HepG2 (cell line): ENCODE measurements around the gene ZNF771. TPM values are rescaled to one million over a fixed set of nuclear protein-coding genes. Genes with fewer than 3 reads are reported as not detected.

ENCODE experiments used
- AGO2 ChIP-seq: fragments of 200-400 bp; formaldehyde crosslinking; optimal IDR thresholded peaks from 2 replicates; pipeline ENCODE3; 2017; ENCODE audit warnings: mild to moderate bottlenecking, low read depth, low read length, moderate library complexity
- ARNT2 ChIP-seq: sonication (generic); formaldehyde crosslinking; IDR thresholded peaks from 2 replicates; pipeline ENCODE4 v1.8.0; 2022; ENCODE audit warnings: mild to moderate bottlenecking, low read depth, missing genetic modification reagents, moderate library complexity
- ATF1 ChIP-seq: IDR thresholded peaks from 2 replicates; pipeline ENCODE4 v1.6.1; 2016; ENCODE audit warnings: mild to moderate bottlenecking, control low read depth
- BORCS8-MEF2B ChIP-seq: sonication (generic); formaldehyde crosslinking; IDR thresholded peaks from 2 replicates; pipeline ENCODE4 v1.8.0; 2022; ENCODE audit warnings: mild to moderate bottlenecking, missing genetic modification reagents
- EP300 ChIP-seq, 3 experiments: sonication (generic) in 1 of 3; formaldehyde crosslinking in 1 of 3; IDR thresholded peaks; 2 replicates each; pipeline versions ENCODE4 v1.5.1 to v1.6.1; 2011 to 2020; ENCODE audit warnings: low read depth in 2 of 3, low read length in 2 of 3, borderline replicate concordance in 1 of 3, improper control_type of control experiment in 1 of 3, mild to moderate bottlenecking in 1 of 3, missing genetic modification reagents in 1 of 3, moderate library complexity in 1 of 3
- FOXK1 ChIP-seq: sonication (generic); formaldehyde crosslinking; IDR thresholded peaks from 2 replicates; pipeline ENCODE4 v1.4.0; 2020; ENCODE audit warnings: low read depth, missing genetic modification reagents, borderline replicate concordance
- KAT2B ChIP-seq: fragments of 150-350 bp; IDR thresholded peaks from 2 replicates; pipeline ENCODE4 v1.6.1; 2014; ENCODE audit warnings: low read depth, low read length, borderline replicate concordance
- KDM1A ChIP-seq: IDR thresholded peaks from 2 replicates; pipeline ENCODE4 v1.6.1; 2016; ENCODE audit warnings: missing compliant biosample characterization
- MAFG ChIP-seq: sonication (generic); formaldehyde crosslinking; IDR thresholded peaks from 2 replicates; pipeline ENCODE4 v1.5.1; 2020; ENCODE audit warnings: mild to moderate bottlenecking, missing genetic modification reagents
- MAZ ChIP-seq, 2 experiments: sonication (generic) in 1 of 2; formaldehyde crosslinking in 1 of 2; IDR thresholded peaks; 2 replicates each; pipeline versions ENCODE4 v1.5.0 to v1.6.1; 2012 to 2020; ENCODE audit warnings: low read depth in 2 of 2, mild to moderate bottlenecking in 2 of 2, borderline replicate concordance in 1 of 2, improper control_type of control experiment in 1 of 2, low read length in 1 of 2, missing genetic modification reagents in 1 of 2, moderate library complexity in 1 of 2
- MTF2 ChIP-seq: sonication (generic); formaldehyde crosslinking; IDR thresholded peaks from 2 replicates; pipeline ENCODE4 v1.5.0; 2020; ENCODE audit warnings: missing genetic modification reagents, borderline replicate concordance
- MXI1 ChIP-seq: IDR thresholded peaks from 3 replicates; pipeline ENCODE4 v1.6.1; 2012; ENCODE audit warnings: low read depth, low read length, inconsistent platforms, borderline replicate concordance
- NFATC3 ChIP-seq: sonication (generic); formaldehyde crosslinking; IDR thresholded peaks from 2 replicates; pipeline ENCODE4 v1.5.1; 2020; ENCODE audit warnings: mild to moderate bottlenecking, missing genetic modification reagents
- SALL2 ChIP-seq: sonication (generic); formaldehyde crosslinking; IDR thresholded peaks from 2 replicates; pipeline ENCODE4 v1.8.1; 2023; ENCODE audit warnings: mild to moderate bottlenecking, missing genetic modification reagents, inconsistent platforms
- SMC3 ChIP-seq: IDR thresholded peaks from 2 replicates; pipeline ENCODE4 v1.6.1; 2011; ENCODE audit warnings: low read length, improper control_type of control experiment
- TOE1 ChIP-seq: sonication (generic); formaldehyde crosslinking; IDR thresholded peaks from 2 replicates; pipeline ENCODE4 v1.4.0; 2020; ENCODE audit warnings: mild to moderate bottlenecking, missing genetic modification reagents
- U2AF1 ChIP-seq: fragments of 200-400 bp; formaldehyde crosslinking; optimal IDR thresholded peaks from 2 replicates; pipeline ENCODE3; 2017; ENCODE audit warnings: mild to moderate bottlenecking, low read depth, low read length
- ZFP1 ChIP-seq: IDR thresholded peaks from 2 replicates; pipeline ENCODE4 v1.6.1; 2016
- polyA plus RNA-seq, 8 experiments: library from polyadenylated mRNA; depleted of rRNA in 3 of 8; stranded (reverse) in 7 of 8; unstranded in 1 of 8; fragments of >200 nt; fragmentation: Illumina TruSeq in 4 of 8; extraction: Trizol in 4 of 8; gene quantifications; 2 replicates each; pipeline versions ENCODE4 v1.2.1 to v1.2.3, GENCODE V29; 2011 to 2016; ENCODE audit warnings: low read depth in 4 of 8, missing spikeins in 1 of 8, mixed read lengths in 1 of 8; ENCODE audit not compliant: insufficient read depth in 1 of 8
- total RNA-seq, 5 experiments: library from RNA; depleted of rRNA; stranded (reverse); fragments of >200 nt; fragmentation: Illumina TruSeq; extraction: Trizol; gene quantifications; 2 replicates each; pipeline ENCODE4 v1.2.3, GENCODE V29; 2016; ENCODE audit warnings: low read depth in 1 of 5
- TF ChIP-seq, protein P1 (sequence below): sonication (generic); formaldehyde crosslinking; IDR thresholded peaks from 2 replicates; pipeline ENCODE4 v1.5.0; 2020; ENCODE audit warnings: mild to moderate bottlenecking, missing genetic modification reagents, borderline replicate concordance
- TF ChIP-seq, protein P2 (sequence below): sonication (generic); formaldehyde crosslinking; IDR thresholded peaks from 2 replicates; pipeline ENCODE4 v1.4.0; 2020; ENCODE audit warnings: missing genetic modification reagents

The ZNF771 gene
- total and polyA plus RNA-seq, 2 of the 13 experiments (the other 11 are each of a cell fraction or from before 2014, with no cell fraction given), result 5.0 to 11.8 TPM

DNA sequence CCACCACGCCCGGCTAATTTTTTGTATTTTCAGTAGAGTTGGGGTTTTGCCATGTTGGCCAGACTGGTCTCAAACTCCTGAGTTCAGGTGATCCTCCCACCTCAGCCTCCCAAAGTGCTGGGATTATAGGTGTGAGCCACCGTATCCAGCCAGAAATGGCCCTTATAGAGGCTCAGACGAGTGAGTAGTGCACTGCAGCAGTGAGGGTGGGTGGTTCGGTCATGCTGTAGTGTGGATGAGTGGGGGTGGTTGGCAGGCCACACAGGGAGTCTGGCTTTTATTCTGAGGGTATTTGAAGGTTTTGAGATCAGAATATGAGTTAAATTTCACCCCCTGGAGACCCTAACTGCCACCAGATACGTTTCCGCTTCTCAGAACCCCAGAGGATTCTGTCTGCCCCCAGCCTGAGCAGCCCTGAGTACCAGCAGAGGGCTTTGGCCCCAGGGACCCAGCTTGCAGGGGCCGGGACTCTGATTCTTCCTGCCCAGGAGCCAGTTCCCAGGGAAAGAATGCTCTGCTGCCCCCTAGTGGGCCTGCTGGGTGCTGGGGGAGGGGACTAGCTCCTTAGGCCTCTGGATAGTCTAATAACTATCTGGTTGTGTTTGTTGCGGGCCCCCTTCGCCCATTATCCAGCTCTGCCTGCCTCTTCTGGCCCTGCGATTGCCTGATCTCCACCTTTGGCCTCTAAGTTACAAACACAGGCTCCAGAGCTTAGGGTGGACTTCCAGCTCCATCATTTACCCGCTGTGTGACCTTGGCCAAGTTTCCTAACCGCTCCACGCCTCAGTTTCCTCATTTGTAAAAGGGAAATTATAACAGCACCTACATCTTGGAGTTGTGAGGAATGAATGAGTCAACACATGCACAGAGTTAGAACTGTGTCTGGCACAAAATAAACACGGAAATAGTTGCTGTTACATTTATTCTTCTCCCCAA lies 2.0 kb downstream of the ZNF771 start (continued):
- TF ChIP-seq MAZ (IDR thresholded peaks at IDR 0.05; ENCODE audit: borderline replicate concordance, low read depth, low read length), result peak; percentile 75
- peak; percentile 54; the same call in 1 of the 2 replicates for TF ChIP-seq MAZ (CRISPR knock-in tag; IDR thresholded peaks at IDR 0.05; ENCODE audit: low read depth)
- 0 out of 2 replicates have a peak, but pooled peaks have one; percentile 62 for TF ChIP-seq SALL2 (CRISPR knock-in tag)
- 0 out of 4 replicates have a peak, but pooled peaks of 1 of the 2 experiments have one; percentile 4 for TF ChIP-seq EP300 (IDR thresholded peaks at IDR 0.05; ENCODE audit: low read depth in 2 of 2, low read length in 2 of 2)
- no peak for TF ChIP-seq EP300 (CRISPR knock-in tag; IDR thresholded peaks at IDR 0.05; ENCODE audit: borderline replicate concordance)
- no peak for TF ChIP-seq KAT2B
- peak; percentile 53; the same call in 1 of the 2 replicates for TF ChIP-seq TOE1 (CRISPR knock-in tag)
- TF ChIP-seq NFATC3 (CRISPR knock-in tag), result no peak
- TF ChIP-seq MAFG, result no peak
- peak; percentile 56; the same call in 1 of the 3 replicates for TF ChIP-seq MXI1
- TF ChIP-seq U2AF1, result peak; percentile 46
- TF ChIP-seq, protein P1, sequence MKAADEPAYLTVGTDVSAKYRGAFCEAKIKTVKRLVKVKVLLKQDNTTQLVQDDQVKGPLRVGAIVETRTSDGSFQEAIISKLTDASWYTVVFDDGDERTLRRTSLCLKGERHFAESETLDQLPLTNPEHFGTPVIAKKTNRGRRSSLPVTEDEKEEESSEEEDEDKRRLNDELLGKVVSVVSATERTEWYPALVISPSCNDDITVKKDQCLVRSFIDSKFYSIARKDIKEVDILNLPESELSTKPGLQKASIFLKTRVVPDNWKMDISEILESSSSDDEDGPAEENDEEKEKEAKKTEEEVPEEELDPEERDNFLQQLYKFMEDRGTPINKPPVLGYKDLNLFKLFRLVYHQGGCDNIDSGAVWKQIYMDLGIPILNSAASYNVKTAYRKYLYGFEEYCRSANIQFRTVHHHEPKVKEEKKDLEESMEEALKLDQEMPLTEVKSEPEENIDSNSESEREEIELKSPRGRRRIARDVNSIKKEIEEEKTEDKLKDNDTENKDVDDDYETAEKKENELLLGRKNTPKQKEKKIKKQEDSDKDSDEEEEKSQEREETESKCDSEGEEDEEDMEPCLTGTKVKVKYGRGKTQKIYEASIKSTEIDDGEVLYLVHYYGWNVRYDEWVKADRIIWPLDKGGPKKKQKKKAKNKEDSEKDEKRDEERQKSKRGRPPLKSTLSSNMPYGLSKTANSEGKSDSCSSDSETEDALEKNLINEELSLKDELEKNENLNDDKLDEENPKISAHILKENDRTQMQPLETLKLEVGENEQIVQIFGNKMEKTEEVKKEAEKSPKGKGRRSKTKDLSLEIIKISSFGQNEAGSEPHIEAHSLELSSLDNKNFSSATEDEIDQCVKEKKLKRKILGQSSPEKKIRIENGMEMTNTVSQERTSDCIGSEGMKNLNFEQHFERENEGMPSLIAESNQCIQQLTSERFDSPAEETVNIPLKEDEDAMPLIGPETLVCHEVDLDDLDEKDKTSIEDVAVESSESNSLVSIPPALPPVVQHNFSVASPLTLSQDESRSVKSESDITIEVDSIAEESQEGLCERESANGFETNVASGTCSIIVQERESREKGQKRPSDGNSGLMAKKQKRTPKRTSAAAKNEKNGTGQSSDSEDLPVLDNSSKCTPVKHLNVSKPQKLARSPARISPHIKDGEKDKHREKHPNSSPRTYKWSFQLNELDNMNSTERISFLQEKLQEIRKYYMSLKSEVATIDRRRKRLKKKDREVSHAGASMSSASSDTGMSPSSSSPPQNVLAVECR (CRISPR knock-in tag), result peak; percentile 77; the same call in 1 of the 2 replicates
- TF ChIP-seq KDM1A (CRISPR knock-in tag), result no peak
- TF ChIP-seq FOXK1 (CRISPR knock-in tag), result no peak
- TF ChIP-seq SMC3, result peak; percentile 95
- TF ChIP-seq ATF1, result no peak
- TF ChIP-seq ZFP1, result 0 out of 2 replicates have a peak, but pooled peaks have one; percentile 75
- TF ChIP-seq AGO2, result peak; percentile 41
- TF ChIP-seq MTF2, result no peak
- TF ChIP-seq ARNT2 (CRISPR knock-in tag), result no peak
- TF ChIP-seq, protein P2, sequence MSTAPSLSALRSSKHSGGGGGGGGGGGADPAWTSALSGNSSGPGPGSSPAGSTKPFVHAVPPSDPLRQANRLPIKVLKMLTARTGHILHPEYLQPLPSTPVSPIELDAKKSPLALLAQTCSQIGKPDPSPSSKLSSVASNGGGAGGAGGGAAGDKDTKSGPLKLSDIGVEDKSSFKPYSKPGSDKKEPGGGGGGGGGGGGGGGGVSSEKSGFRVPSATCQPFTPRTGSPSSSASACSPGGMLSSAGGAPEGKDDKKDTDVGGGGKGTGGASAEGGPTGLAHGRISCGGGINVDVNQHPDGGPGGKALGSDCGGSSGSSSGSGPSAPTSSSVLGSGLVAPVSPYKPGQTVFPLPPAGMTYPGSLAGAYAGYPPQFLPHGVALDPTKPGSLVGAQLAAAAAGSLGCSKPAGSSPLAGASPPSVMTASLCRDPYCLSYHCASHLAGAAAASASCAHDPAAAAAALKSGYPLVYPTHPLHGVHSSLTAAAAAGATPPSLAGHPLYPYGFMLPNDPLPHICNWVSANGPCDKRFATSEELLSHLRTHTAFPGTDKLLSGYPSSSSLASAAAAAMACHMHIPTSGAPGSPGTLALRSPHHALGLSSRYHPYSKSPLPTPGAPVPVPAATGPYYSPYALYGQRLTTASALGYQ (CRISPR knock-in tag), result no peak
- TF ChIP-seq BORCS8-MEF2B, result no peak
